A549 treated with AZD9567 at 1 μM for 4 hours (cell line): ENCODE measurements around the gene MLLT10. TPM values are rescaled to one million over a fixed set of nuclear protein-coding genes. Genes with fewer than 3 reads are reported as not detected.

Experiments used
- total RNA-seq: library from RNA; stranded (reverse); fragments of 200-300 nt; extraction: Qiagen RNA extraction; gene quantifications from 5 replicates; pipeline ENCODE4 v1.2.3, GENCODE V29; 2022; ENCODE audit not compliant: insufficient read depth

MLLT10 gene
- total RNA-seq: 21.6 to 32.2 TPM (median 29.5 TPM) in 5 replicates

GRCh38 chr10:21533467-21534279 is at the start of gene MLLT10:
MLLT10 (plus strand) TSS chr10:21534232; CDS start chr10:21534645, 413 bp downstream.

GRCh38 chr10:21525367-21526187 is 8.5 kb upstream of the MLLT10 start, which contains the start of gene SKIDA1:
SKIDA1 (minus strand) TSS chr10:21525682; CDS start chr10:21517822, 7,860 bp downstream.

Other genes starting within 250 kb of the MLLT10 start
- gene SKIDA1, start 8.6 kb upstream of the MLLT10 start, total RNA-seq: 0.87 to 1.2 TPM (median 0.99 TPM) in 5 replicates